ENCODE measurements around the gene MAN1C1. TPM values are rescaled to one million over a fixed set of nuclear protein-coding genes. Genes with fewer than 3 reads are reported as not detected.

Gene MAN1C1
- total RNA-seq, 1 donor, result 12.9 TPM

- no peaks in the 10 kb centered on the region for H3K27me3 ChIP-seq (ENCODE audit: insufficient read depth, low read length)
- no peaks in the 10 kb centered on the region for H3K4me1 ChIP-seq (ENCODE audit: insufficient read depth, low read length)
- no peak overlapping the region for H3K4me3 ChIP-seq (ENCODE audit: low read length)
- no peaks in the 10 kb centered on the region for H3K9me3 ChIP-seq (ENCODE audit: low read depth, low read length)
These were observed 164.5 kb downstream of the MAN1C1 start for GRCh38 chr1:25781130-25781433.

GRCh38 chr1:25782608-25783201 is 166.1 kb downstream of the MAN1C1 start:
- Histone ChIP-seq H3K27me3 (ENCODE audit: insufficient read depth, low read length) (no peaks in the 10 kb centered on the region), H3K9me3 (ENCODE audit: low read depth, low read length) (no peaks in the 10 kb centered on the region), H3K4me3 (ENCODE audit: low read length) (no peak overlapping the region), H3K4me1 (ENCODE audit: insufficient read depth, low read length) (no peaks in the 10 kb centered on the region)

GRCh38 chr1:25784575-25785051 is 168.0 kb downstream of the MAN1C1 start:
- Histone ChIP-seq H3K4me1 (ENCODE audit: insufficient read depth, low read length) (no peaks in the 10 kb centered on the region), H3K4me3 (ENCODE audit: low read length) (no peak overlapping the region), H3K27me3 (ENCODE audit: insufficient read depth, low read length) (no peaks in the 10 kb centered on the region), H3K9me3 (ENCODE audit: low read depth, low read length) (no peaks in the 10 kb centered on the region)

- no peak overlapping the region for H3K4me3 ChIP-seq (ENCODE audit: low read length)
- no peaks in the 10 kb centered on the region for H3K4me1 ChIP-seq (ENCODE audit: insufficient read depth, low read length)
- no peaks in the 10 kb centered on the region for H3K9me3 ChIP-seq (ENCODE audit: low read depth, low read length)
- H3K27me3 ChIP-seq (ENCODE audit: insufficient read depth, low read length), result no peaks in the 10 kb centered on the region
These were observed 168.9 kb downstream of the MAN1C1 start for GRCh38 chr1:25785333-25786067.

GRCh38 chr1:25786887-25787759 is 170.5 kb downstream of the MAN1C1 start:
- Histone ChIP-seq H3K9me3 (ENCODE audit: low read depth, low read length) (no peaks in the 10 kb centered on the region), H3K4me3 (ENCODE audit: low read length) (no peak overlapping the region), H3K4me1 (ENCODE audit: insufficient read depth, low read length) (no peaks in the 10 kb centered on the region), H3K27me3 (ENCODE audit: insufficient read depth, low read length) (no peaks in the 10 kb centered on the region)

- H3K4me3 ChIP-seq (ENCODE audit: low read length), result no peak overlapping the region
- no peaks in the 10 kb centered on the region for H3K27me3 ChIP-seq (ENCODE audit: insufficient read depth, low read length)
- H3K4me1 ChIP-seq (ENCODE audit: insufficient read depth, low read length), result no peaks in the 10 kb centered on the region
- H3K9me3 ChIP-seq (ENCODE audit: low read depth, low read length), result no peaks in the 10 kb centered on the region
These were observed 171.2 kb downstream of the MAN1C1 start for GRCh38 chr1:25787760-25788166.

GRCh38 chr1:25790472-25790871 is 173.9 kb downstream of the MAN1C1 start:
- no peaks in the 10 kb centered on the region for H3K9me3 ChIP-seq (ENCODE audit: low read depth, low read length)
- no peaks in the 10 kb centered on the region for H3K27me3 ChIP-seq (ENCODE audit: insufficient read depth, low read length)
- H3K4me1 ChIP-seq (ENCODE audit: insufficient read depth, low read length), result no peaks in the 10 kb centered on the region
- no peak overlapping the region for H3K4me3 ChIP-seq (ENCODE audit: low read length)

- Histone ChIP-seq H3K27me3 (ENCODE audit: insufficient read depth, low read length) (no peaks in the 10 kb centered on the region), H3K9me3 (ENCODE audit: low read depth, low read length) (no peaks in the 10 kb centered on the region), H3K4me1 (ENCODE audit: insufficient read depth, low read length) (peaks cover 12% of the 10 kb centered on the region), H3K4me3 (ENCODE audit: low read length) (no peak overlapping the region)
These were observed 175.5 kb downstream of the MAN1C1 start for GRCh38 chr1:25792115-25792514.

GRCh38 chr1:25793585-25794170 is 177.1 kb downstream of the MAN1C1 start:
- Histone ChIP-seq H3K4me1 (ENCODE audit: insufficient read depth, low read length) (peaks cover 18% of the 10 kb centered on the region), H3K27me3 (ENCODE audit: insufficient read depth, low read length) (no peaks in the 10 kb centered on the region), H3K4me3 (ENCODE audit: low read length) (no peak overlapping the region), H3K9me3 (ENCODE audit: low read depth, low read length) (no peaks in the 10 kb centered on the region)

GRCh38 chr1:25794325-25794724 is 177.7 kb downstream of the MAN1C1 start:
- H3K4me1 ChIP-seq (ENCODE audit: insufficient read depth, low read length), result peaks cover 21% of the 10 kb centered on the region
- H3K4me3 ChIP-seq (ENCODE audit: low read length), result no peak overlapping the region
- H3K27me3 ChIP-seq (ENCODE audit: insufficient read depth, low read length), result no peaks in the 10 kb centered on the region
- no peaks in the 10 kb centered on the region for H3K9me3 ChIP-seq (ENCODE audit: low read depth, low read length)

GRCh38 chr1:25795211-25795610 is 178.6 kb downstream of the MAN1C1 start:
- Histone ChIP-seq H3K4me1 (ENCODE audit: insufficient read depth, low read length) (peaks cover 26% of the 10 kb centered on the region), H3K27me3 (ENCODE audit: insufficient read depth, low read length) (no peaks in the 10 kb centered on the region), H3K4me3 (ENCODE audit: low read length) (no peak overlapping the region), H3K9me3 (ENCODE audit: low read depth, low read length) (no peaks in the 10 kb centered on the region)

GRCh38 chr1:25795946-25796810 is 179.6 kb downstream of the MAN1C1 start:
- Histone ChIP-seq H3K4me1 (ENCODE audit: insufficient read depth, low read length) (peaks cover 34% of the 10 kb centered on the region), H3K9me3 (ENCODE audit: low read depth, low read length) (no peaks in the 10 kb centered on the region), H3K27me3 (ENCODE audit: insufficient read depth, low read length) (no peaks in the 10 kb centered on the region), H3K4me3 (ENCODE audit: low read length) (no peak overlapping the region)

- Histone ChIP-seq H3K4me1 (ENCODE audit: insufficient read depth, low read length) (peaks cover 41% of the 10 kb centered on the region), H3K4me3 (ENCODE audit: low read length) (no peak overlapping the region), H3K27me3 (ENCODE audit: insufficient read depth, low read length) (no peaks in the 10 kb centered on the region), H3K9me3 (ENCODE audit: low read depth, low read length) (no peaks in the 10 kb centered on the region)
These were observed 180.3 kb downstream of the MAN1C1 start for GRCh38 chr1:25796811-25797458.

GRCh38 chr1:25797939-25798338 is 181.3 kb downstream of the MAN1C1 start:
- H3K27me3 ChIP-seq (ENCODE audit: insufficient read depth, low read length), result no peaks in the 10 kb centered on the region
- H3K9me3 ChIP-seq (ENCODE audit: low read depth, low read length), result no peaks in the 10 kb centered on the region
- H3K4me1 ChIP-seq (ENCODE audit: insufficient read depth, low read length), result peaks cover 50% of the 10 kb centered on the region
- H3K4me3 ChIP-seq (ENCODE audit: low read length), result no peak overlapping the region
